ENCODE measurements around the gene MFAP3.

MFAP3 gene

GRCh38 chr5:154038707-154039457 is at the start of gene MFAP3, which contains the start of gene FAM114A2:
Gene MFAP3, plus strand, starts transcription at chr5:154038967. Its CDS starts 10,756 bp downstream, at chr5:154049723.
Gene FAM114A2, minus strand, starts transcription at chr5:154038910. Its CDS starts 3,957 bp downstream, at chr5:154034953.
- peak within 1 kb of the TSS; percentile 72 for H3K27ac ChIP-seq
- TF ChIP-seq, protein P1, sequence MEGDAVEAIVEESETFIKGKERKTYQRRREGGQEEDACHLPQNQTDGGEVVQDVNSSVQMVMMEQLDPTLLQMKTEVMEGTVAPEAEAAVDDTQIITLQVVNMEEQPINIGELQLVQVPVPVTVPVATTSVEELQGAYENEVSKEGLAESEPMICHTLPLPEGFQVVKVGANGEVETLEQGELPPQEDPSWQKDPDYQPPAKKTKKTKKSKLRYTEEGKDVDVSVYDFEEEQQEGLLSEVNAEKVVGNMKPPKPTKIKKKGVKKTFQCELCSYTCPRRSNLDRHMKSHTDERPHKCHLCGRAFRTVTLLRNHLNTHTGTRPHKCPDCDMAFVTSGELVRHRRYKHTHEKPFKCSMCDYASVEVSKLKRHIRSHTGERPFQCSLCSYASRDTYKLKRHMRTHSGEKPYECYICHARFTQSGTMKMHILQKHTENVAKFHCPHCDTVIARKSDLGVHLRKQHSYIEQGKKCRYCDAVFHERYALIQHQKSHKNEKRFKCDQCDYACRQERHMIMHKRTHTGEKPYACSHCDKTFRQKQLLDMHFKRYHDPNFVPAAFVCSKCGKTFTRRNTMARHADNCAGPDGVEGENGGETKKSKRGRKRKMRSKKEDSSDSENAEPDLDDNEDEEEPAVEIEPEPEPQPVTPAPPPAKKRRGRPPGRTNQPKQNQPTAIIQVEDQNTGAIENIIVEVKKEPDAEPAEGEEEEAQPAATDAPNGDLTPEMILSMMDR (IDR thresholded peaks at IDR 0.05) = no peak
- TF ChIP-seq ZFX (IDR thresholded peaks at IDR 0.05; ENCODE audit: borderline replicate concordance) = no peak

GRCh38 chr5:153991168-153991567 is 47.6 kb upstream of the MFAP3 start:
- H3K27ac ChIP-seq = no peak overlapping the region
- no peak for TF ChIP-seq ZFX (IDR thresholded peaks at IDR 0.05; ENCODE audit: borderline replicate concordance)
- TF ChIP-seq, protein P1 (IDR thresholded peaks at IDR 0.05) = no peak

DNA sequence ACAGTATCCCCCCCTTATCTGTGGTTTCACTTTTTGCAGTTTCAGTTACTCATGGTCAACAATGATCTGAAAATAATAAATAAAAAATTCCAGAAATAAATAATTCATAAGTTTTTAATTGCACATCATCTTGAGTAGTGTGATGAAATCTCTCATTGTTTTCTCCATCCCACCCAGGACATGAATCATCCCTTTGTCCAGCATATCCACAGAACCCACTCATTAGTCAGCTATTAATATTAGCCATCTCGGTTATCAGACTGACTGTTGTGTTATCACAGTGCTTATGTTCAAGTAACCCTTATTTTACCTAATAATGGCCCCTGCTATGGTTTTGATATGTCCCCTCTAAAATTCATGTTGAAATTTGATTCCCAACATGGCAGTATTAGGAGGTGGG is 40.8 kb upstream of the MFAP3 start:
- TF ChIP-seq, protein P1 (IDR thresholded peaks at IDR 0.05) = no peak
- no peak for TF ChIP-seq ZFX (IDR thresholded peaks at IDR 0.05; ENCODE audit: borderline replicate concordance)
- no peak overlapping the region for H3K27ac ChIP-seq

DNA sequence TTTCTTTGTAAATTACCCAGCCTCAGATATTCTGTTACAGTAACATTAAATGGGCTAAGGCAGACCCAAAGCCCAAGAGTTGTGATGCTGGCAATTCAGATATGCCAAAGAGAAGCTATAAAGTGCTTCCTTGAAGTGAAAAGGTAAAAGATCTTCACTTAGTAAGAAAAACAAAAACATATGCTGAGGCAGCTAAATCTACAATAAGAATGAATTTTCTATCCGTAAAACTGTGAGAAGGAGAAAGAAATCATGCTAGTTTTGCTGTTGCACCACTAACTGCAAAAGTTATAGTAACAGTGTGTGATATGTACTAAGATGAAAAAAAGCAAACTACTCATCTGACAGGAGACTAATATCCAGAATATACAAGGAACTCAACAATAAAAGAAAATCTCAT is 40.0 kb upstream of the MFAP3 start:
- H3K27ac ChIP-seq = no peak overlapping the region
- TF ChIP-seq ZFX (IDR thresholded peaks at IDR 0.05; ENCODE audit: borderline replicate concordance) = no peak
- TF ChIP-seq, protein P1 (IDR thresholded peaks at IDR 0.05) = no peak

DNA sequence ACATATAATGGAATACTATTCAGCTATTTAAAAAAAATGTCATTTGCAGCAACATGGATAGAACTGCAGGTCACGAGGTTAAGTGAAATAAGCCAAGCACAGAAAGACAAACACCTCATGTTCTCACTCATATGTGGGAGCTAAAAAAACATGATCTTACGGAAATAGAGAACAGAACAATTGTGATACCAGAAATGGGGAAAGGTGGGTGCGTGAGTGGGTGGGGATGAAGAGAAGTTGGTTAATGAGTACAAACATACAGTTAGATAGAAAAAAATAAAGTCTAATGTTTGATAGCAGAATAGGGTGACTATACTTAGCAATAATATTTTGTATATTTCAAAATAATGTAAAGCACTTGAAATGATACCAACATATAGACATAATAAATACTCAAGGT is 38.8 kb upstream of the MFAP3 start:
- no peak overlapping the region for H3K27ac ChIP-seq
- TF ChIP-seq, protein P1 (IDR thresholded peaks at IDR 0.05) = no peak
- no peak for TF ChIP-seq ZFX (IDR thresholded peaks at IDR 0.05; ENCODE audit: borderline replicate concordance)

- TF ChIP-seq, protein P1 (IDR thresholded peaks at IDR 0.05) = no peak
- no peak for TF ChIP-seq ZFX (IDR thresholded peaks at IDR 0.05; ENCODE audit: borderline replicate concordance)
- H3K27ac ChIP-seq = no peak overlapping the region
Observed at GRCh38 chr5:154000703-154001102, 38.1 kb upstream of the MFAP3 start.

- H3K27ac ChIP-seq = no peak overlapping the region
- no peak for TF ChIP-seq ZFX (IDR thresholded peaks at IDR 0.05; ENCODE audit: borderline replicate concordance)
- TF ChIP-seq, protein P1 (IDR thresholded peaks at IDR 0.05) = no peak
Observed at GRCh38 chr5:154002093-154002492, 36.7 kb upstream of the MFAP3 start.
